Dermis microvascular lymphatic vessel endothelial cell (primary cell): ENCODE results near the gene DLG4. TPM values are rescaled to one million over a fixed set of nuclear protein-coding genes. Genes with fewer than 3 reads are reported as not detected.
"Not testable (repeated sequence)": the region's sequence is repeated elsewhere in the genome, so short reads cannot be mapped to it uniquely, and the experiment has no call there.

Experiments used
- DNase-seq, 2 donors: peaks; one replicate each; pipeline versions ENCODE4 v3.0.0 to v3.0.0-alpha.2; 2010; ENCODE audit warnings: low read depth in 2 of 2
- total RNA-seq: library from RNA; depleted of rRNA; stranded (reverse); fragments of >200 nt; gene quantifications from 2 replicates; pipeline ENCODE4 v1.2.1, GENCODE V29; 2014

DLG4 gene
- total RNA-seq, 1 donor from 2014 or later, result 5.3 TPM

DNA sequence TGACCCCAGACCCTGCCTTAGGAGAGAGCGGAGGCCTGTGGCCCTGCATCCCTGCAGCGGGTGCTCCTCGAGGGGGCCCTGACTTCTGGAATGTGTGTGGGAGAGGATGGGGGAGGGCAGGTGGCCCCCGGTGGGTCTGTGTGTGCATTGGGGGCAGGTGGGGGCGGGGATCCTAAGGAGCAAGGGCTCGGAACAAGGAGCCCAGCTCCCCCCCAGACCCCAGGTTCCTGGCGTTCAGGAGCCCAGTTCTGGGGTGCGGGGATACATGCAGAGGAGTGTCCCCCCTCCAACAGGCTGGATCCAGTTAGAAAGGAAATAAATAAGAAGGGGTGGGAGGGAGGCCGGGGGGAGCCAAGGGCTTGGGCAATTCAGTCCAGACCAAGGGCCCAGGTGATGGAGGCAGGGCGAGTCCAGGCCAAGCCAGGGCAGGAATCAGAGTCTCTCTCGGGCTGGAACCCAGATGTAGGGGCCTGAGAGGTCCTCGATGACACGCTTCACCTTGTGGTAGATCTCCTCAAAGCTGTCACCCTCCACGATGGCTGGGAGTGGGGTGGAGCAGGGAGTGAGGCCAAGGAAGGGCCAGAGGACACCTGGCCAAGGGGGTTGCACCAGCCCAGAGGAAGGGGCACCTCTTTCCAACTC lies 29.2 kb downstream of the DLG4 start:
- DNase-seq, result no peak

DNA sequence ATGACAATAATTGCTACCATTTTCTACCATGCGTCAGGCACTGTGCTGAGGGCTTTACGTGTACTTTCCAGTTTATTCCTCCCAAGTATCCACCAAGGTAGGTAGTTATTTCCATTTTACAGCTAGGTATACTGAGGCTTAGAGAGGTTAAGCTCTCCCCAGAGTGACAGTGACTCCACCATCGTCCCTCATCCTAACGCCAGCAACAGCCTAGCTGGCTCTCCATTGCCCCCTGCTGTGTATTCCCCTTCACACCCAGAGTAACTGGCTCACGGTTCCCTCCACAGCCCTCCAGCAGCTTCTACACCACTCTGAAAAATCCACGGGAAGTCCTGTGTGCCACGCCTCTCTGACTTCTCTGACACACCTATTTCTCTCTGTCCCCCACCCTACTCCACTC lies 33.4 kb downstream of the DLG4 start:
- DNase-seq, result peak in 1 of 2 donors; percentile 19

DNA sequence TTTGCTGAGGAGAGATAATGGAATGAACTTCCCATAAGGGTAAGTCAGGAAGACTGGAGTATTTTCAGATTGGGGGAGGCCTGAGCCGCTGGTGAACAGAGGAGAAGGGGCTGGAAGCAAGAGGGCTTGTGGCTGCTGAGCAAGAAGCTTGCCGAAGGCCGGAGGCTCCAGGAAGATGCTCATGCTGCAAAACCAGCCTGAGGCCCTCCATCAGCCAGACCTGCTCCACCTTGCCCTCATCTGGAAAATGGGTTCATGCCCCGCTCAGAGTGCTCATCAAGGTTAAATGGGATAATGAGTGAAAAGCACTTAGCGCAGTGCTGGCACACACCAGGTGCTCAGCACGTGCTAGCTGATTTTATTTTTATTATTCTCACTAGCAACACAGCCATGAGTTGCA lies 35.0 kb downstream of the DLG4 start:
- DNase-seq, result no peak

DNA sequence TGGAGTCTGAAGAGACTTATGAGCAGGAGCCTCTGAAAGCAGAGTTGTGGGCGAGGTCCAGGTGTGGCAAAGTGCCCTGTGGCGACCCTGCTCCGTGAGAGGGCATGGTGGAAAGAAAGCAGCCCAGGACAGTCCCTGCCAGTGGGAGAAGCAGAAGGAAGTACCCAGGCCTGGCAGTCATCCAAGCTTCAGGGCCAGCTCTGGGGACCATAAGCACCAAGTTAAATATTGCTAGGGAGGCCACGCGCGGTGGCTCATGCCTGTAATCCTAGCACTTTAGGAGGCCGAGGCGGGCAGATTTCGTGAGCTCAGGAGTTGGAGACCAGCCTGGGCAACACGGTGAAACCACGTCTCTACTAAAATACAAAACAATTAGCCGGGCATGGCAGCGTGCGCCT lies 35.5 kb downstream of the DLG4 start:
- DNase-seq, result no peak

DNA sequence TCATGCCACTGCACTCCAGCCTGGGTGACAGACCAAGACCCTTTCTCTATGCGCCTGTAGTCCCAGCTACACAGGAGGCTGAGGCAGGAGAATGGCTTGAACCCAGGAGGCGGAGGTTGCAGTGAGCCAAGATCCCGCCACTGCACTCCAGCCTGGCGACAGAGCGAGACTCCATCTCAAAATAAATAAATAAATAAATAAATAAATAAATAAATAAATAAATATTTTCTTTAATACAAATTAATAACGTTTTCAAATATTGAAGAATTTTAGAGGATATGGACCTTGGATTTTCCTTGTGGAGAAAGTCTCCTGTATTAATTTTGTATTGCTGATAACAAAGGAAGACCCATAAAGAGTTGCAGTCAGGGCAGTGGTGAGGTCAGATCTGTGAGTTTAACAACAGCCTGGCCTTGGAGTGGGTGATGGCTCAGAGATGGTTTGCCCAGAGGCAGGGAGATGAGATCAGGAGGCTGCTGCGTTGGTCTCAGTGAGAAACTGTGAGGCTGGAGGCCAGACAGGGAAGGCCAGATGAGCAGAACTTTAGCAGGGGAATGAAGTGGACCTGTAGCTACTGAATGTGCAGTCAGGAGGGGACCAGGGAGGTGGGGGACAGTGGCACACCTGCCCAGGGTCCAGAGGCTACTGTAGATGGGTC lies 36.1 kb downstream of the DLG4 start:
- no peak for DNase-seq

DNA sequence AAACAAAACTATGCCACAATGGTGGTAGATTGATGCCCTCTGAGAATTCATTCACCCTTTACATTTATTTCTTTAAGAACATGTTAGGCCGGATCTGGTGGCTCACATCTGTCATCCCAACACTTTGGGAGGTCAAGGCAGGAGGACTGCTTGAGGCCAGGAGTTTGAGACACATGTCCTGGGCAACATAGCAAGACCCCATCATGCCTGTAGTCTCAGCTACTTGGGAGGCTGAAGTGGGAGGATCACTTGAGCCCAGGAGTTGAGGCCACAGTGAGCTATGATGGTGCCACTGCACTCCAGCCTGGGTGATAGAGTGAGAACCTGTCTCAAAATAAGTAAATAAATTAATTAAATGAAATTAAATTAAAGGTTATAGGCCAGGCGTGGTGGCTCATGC lies 37.5 kb downstream of the DLG4 start:
- DNase-seq, result not testable (repeated sequence)

DNA sequence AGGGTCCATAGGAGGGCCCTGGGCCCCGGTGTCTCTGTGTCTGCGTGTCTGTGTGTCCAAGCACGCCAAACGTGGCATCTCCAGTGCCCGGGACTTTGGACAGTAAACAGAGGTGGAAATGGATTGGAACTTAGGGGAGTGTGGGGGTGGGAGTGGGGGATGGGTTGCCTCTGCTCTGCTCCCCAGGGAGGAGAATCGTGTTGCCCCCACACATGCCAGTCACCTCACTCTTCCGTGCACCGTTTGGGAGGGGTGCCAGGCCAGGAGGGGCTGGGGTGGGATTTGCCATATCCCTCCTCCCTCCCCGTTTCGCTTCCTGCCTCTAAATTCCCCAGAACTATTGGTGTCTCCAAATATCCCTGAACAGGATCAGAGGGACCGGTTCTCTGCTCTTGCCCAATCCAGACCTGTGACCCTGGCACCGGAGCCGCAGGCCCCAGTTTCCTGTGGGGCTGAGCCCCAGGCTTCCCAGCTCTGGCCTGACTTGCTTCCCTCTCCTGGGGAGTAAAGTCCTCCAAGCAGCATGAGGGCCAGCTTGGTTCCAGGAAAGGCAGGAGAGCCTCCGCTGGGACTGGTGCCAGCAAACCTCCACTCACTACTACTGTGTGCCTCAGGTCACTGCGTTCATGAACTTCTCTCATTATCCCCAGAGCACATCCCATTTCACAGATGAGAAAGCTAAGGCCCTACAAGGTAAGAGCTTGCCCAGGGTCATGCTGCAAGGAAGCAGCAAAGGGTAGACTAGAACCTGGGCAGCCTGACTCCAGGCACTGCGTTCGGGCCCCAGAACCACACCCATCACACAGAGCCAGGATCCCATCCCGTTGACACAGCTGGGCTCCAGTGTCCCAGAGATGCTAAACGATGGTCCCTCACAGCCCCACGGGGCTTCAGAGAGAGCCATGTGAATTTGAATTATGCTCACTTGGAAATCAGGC lies 40.0 kb downstream of the DLG4 start, which contains the start of gene ASGR1:
Gene ASGR1, minus strand, starts transcription at position 54 of the 938 bp plus-strand sequence. CDS start 807 bp downstream, outside the sequence.
- DNase-seq, result no peak

- DNase-seq, result no peak
Measured at GRCh38 chr17:7178973-7179316, 40.7 kb downstream of the DLG4 start.

GRCh38 chr17:7177954-7178477 lies 41.6 kb downstream of the DLG4 start:
- DNase-seq, result peak; percentile 45 to 57

GRCh38 chr17:7177191-7177953 lies 42.3 kb downstream of the DLG4 start:
- peak in 1 of 2 donors; percentile 75 for DNase-seq

DNA sequence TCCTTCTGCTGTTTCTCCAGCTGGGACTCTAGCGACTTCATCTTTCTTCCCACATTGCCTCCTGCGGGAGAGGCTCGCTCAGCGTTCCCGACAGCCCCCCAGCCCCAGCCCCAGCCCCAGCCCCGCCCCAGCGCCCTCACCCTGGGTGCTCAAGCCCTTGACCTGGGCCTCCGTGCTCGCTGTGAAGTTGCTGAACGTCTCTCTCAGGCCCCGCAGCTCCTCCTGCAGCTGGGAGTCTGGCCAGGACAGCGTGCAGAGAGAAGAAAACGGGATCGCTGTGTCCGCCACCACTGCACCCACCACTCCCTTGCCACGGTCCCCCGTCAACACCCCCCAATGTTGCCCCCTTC lies 42.8 kb downstream of the DLG4 start:
- no peak for DNase-seq

GRCh38 chr17:7176107-7176840 lies 43.4 kb downstream of the DLG4 start:
- no peak for DNase-seq

GRCh38 chr17:7175330-7175733 lies 44.3 kb downstream of the DLG4 start:
- DNase-seq, result no peak

- peak in 1 of 2 donors; percentile 32 for DNase-seq
Measured at GRCh38 chr17:7174603-7175326, 44.9 kb downstream of the DLG4 start.

- peak; percentile 44 to 85 for DNase-seq
Measured at GRCh38 chr17:7173687-7174602, 45.7 kb downstream of the DLG4 start.

DNA sequence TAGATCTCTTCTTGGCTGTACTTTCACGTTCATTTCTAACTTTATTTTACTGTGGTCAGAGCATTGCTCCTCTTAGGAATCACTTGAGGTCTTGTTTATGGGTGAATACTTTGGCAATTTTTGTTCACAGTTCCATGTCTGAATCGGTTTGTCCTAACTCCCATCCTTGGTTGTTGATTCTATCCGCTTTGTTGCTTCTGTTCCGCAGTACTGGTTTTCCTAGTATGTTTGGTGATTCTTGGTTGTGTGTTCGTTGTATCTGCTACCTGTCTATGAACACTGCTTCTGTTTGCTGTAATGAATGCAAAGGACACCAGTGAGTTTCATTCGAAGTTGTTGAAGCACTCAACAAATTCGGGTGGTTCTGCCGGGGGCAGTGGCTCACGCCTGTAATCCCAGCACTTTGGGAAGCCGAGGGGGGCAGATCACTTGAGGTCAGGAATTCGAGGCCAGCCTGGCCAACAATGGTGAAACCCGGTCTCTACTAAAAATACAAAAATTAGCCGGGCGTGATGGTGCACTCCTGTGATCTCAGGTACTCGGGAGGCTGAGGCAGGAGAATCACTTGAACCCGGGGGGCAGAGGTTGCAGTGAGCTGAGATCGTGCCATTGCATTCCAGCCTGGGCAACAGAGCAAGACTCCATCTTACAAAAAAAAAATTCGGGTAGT lies 47.0 kb downstream of the DLG4 start:
- not testable (repeated sequence) for DNase-seq

- not testable (repeated sequence) for DNase-seq
Measured at GRCh38 chr17:7169565-7169908, 50.1 kb downstream of the DLG4 start.

DNA sequence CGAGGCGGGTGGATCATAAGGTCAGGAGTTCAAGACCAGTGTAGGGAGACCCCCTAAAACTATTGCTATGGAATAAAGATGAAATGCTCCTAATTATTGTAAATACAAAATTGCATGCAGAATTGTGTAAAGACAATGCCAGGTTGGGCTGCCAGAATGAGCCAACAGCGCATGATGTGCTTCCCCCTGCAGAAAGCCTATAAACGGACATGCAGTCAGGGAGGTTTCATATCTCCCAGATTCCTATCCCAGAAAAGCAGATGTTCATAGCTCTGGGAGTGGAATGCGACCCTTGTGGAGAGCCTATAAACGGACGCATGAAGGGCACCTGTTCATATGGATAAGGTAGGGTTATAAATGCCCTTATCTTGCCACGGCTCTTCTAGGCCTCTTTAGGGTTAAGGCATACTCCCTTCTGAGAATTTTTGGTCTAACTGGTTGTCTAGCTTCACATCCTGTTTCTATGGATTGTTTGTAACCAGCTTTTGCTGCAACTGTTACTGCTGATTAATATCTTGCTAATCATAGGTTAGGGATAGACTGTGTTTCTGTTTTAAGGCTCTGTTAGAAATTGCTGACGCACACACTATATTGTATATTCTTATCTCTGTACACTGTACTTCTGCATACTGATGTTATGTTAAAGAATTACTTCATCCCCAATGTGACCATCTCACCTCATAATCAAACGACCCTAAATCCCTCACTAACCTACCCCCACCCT lies 50.6 kb downstream of the DLG4 start:
- not testable (repeated sequence) for DNase-seq
